Caki2 (cell line): ENCODE data around the gene OR1I1. TPM values are rescaled to one million over a fixed set of nuclear protein-coding genes. Genes with fewer than 3 reads are reported as not detected.
A peak's percentile ranks its signal among the peaks of the same experiment; 100 is the strongest.

Source experiments
- DNase-seq: peaks from one replicate; pipeline ENCODE4 v3.0.0-alpha.2; 2015; ENCODE audit warnings: low read depth
- in situ Hi-C: cut with HindIII; loops from 2 replicates; pipeline ENCODE4 v1.10.0; 2016; ENCODE audit warnings: low sequenced_read_pairs, low pct_unique_long_range_greater_than_20kb, mixed read lengths
- total RNA-seq: library from RNA; depleted of rRNA; stranded (reverse); fragments of >200 nt; shearing (Covaris generic); gene quantifications from 2 replicates; pipeline ENCODE4 v1.2.3, GENCODE V29; 2014; ENCODE audit warnings: low replicate concordance

Gene OR1I1
- total RNA-seq, 1 experiment from 2014 or later, result not detected

GRCh38 chr19:15113245-15114152, 31.5 kb downstream of the OR1I1 start:
- in situ Hi-C loops, result no loop called here

GRCh38 chr19:15114153-15114540, 32.1 kb downstream of the OR1I1 start:
- in situ Hi-C loops, result no loop called here
- no peak for DNase-seq

More at GRCh38 chr19:15113245-15114152, 31.5 kb downstream of the OR1I1 start:
- no peak for DNase-seq

GRCh38 chr19:15115080-15115479, 33.1 kb downstream of the OR1I1 start:
- in situ Hi-C loops, result no loop called here
- DNase-seq, result no peak

- in situ Hi-C loops, result no loop called here
Measured at GRCh38 chr19:15115762-15116615, 34.0 kb downstream of the OR1I1 start.

GRCh38 chr19:15116856-15117255, 34.8 kb downstream of the OR1I1 start:
- DNase-seq, result no peak
- in situ Hi-C loops, result no loop called here

More at GRCh38 chr19:15115762-15116615, 34.0 kb downstream of the OR1I1 start:
- no peak for DNase-seq

- no peak for DNase-seq
- in situ Hi-C loops, result no loop called here
Measured at GRCh38 chr19:15118248-15118647, 36.2 kb downstream of the OR1I1 start.

- in situ Hi-C loops, result no loop called here
- no peak for DNase-seq
Measured at GRCh38 chr19:15118789-15119494, 36.9 kb downstream of the OR1I1 start.

- in situ Hi-C loops, result no loop called here
- DNase-seq, result no peak
Measured at GRCh38 chr19:15120135-15121026, 38.4 kb downstream of the OR1I1 start.

- in situ Hi-C loops, result no loop called here
- no peak for DNase-seq
Measured at GRCh38 chr19:15122331-15123030, 40.5 kb downstream of the OR1I1 start.

- in situ Hi-C loops, result no loop called here
- DNase-seq, result no peak
Measured at GRCh38 chr19:15123031-15123890, 41.2 kb downstream of the OR1I1 start.

- in situ Hi-C loops, result no loop called here
- no peak for DNase-seq
Measured at GRCh38 chr19:15123900-15124299, 41.9 kb downstream of the OR1I1 start.

- in situ Hi-C loops, result no loop called here
- no peak for DNase-seq
Measured at GRCh38 chr19:15124572-15125231, 42.7 kb downstream of the OR1I1 start.

GRCh38 chr19:15125232-15126067, 43.4 kb downstream of the OR1I1 start:
- DNase-seq, result peak; percentile 98
- in situ Hi-C loops, result no loop called here

GRCh38 chr19:15126131-15126910, 44.3 kb downstream of the OR1I1 start:
- no peak for DNase-seq

More at GRCh38 chr19:15126131-15126910, 44.3 kb downstream of the OR1I1 start:
- in situ Hi-C loops, result no loop called here
